RWPE1 (cell line): ENCODE results near the gene EPC1.
"Not testable (repeated sequence)": the region's sequence is repeated elsewhere in the genome, so short reads cannot be mapped to it uniquely, and the experiment has no call there.

ENCODE experiments used
- CTCF ChIA-PET: fragments of 350-600 bp; sonication (Branson Sonifier 250); formaldehyde crosslinking; extraction: SDS; loops from one replicate; lab custom pipeline; 2021; lab: Yijun Ruan, JAX
- POLR2A ChIA-PET: fragments of 400-600 bp; formaldehyde crosslinking; extraction: SDS; loops from one replicate; lab custom pipeline; 2020; ENCODE audit warnings: antibody characterized with exemption; ENCODE audit not compliant: low non-redundant PET; lab: Yijun Ruan, JAX
- DNase-seq: peaks from one replicate; pipeline ENCODE4 v3.0.0; 2012; ENCODE audit warnings: low spot score
- H3K27ac ChIP-seq: fragments of 450-650 bp; 2 replicates; pipeline ENCODE4 v1.5.1; 2017
- CTCF ChIP-seq: fragments of 450-650 bp; conservative IDR thresholded peaks from 2 replicates; pipeline ENCODE4 v1.5.1; 2017; ENCODE audit warnings: low read depth, mild to moderate bottlenecking

The EPC1 gene

GRCh38 chr10:32229170-32229569 lies 117.8 kb downstream of the EPC1 start:
- no peak for TF ChIP-seq CTCF
- no peak for DNase-seq
- ChIA-PET CTCF (interaction anchor here (0.7 kb wide), 1 partner anchor 96 kb away, joined by 3 read pairs; no protein-coding TSS in a partner anchor), POLR2A (no interaction called here)
- H3K27ac ChIP-seq = no peak overlapping the region

GRCh38 chr10:32227802-32228201 lies 119.2 kb downstream of the EPC1 start:
- H3K27ac ChIP-seq = no peak overlapping the region
- ChIA-PET POLR2A (no interaction called here), CTCF (no interaction called here)
- DNase-seq = no peak
- no peak for TF ChIP-seq CTCF

- no peak overlapping the region for H3K27ac ChIP-seq
- CTCF ChIA-PET = no interaction called here
- TF ChIP-seq CTCF = no peak
- POLR2A ChIA-PET = no interaction called here
- DNase-seq = no peak
Observed at GRCh38 chr10:32226624-32227023, 120.3 kb downstream of the EPC1 start.

DNA sequence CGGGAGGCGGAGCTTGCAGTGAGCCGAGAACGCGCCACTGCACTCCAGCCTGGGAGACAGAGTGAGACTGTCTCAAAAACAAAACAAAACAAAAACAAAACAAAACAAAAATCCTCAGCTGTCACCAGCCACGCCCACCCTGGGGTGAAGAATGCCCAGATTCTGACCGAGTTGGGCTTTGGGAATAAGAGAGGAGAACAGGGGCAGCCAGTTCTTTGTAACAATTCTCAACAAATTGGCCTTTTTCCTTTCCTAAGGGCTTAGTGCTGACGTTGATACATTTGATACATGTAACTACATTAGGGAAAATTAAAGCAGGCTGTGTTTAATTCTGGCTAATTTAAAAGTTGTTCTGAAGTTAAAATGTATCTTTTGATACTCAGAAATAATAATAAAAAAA lies 121.0 kb downstream of the EPC1 start:
- CTCF ChIA-PET = no interaction called here
- POLR2A ChIA-PET = no interaction called here
- no peak overlapping the region for H3K27ac ChIP-seq
- no peak for DNase-seq
- no peak for TF ChIP-seq CTCF

DNA sequence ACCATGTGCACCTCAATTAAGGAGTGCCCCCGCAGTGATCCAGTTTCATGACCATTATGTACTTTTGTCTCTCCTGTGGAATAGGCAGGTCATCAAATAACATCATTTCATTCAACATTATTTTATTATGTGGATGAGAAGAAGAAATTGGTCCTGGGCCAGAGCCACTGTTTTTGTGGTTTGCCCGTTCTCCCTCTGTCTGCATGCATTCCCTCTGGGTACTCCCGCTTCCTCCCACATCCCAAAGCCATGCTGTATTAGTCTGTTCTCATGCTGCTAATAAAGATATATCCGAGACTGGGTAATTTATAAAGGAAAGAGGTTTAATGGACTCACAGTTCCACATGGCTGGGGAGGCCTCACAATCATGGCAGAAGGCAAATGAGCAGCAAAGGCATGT lies 124.6 kb downstream of the EPC1 start:
- DNase-seq, POLR2A ChIA-PET, H3K27ac ChIP-seq: not testable (repeated sequence)
- CTCF ChIA-PET = interaction anchor here (0.7 kb wide), 1 partner anchor 441 kb away, joined by 5 read pairs; no protein-coding TSS in a partner anchor

GRCh38 chr10:32219156-32219555 lies 127.8 kb downstream of the EPC1 start:
- H3K27ac ChIP-seq, DNase-seq, POLR2A ChIA-PET, CTCF ChIA-PET: not testable (repeated sequence)

DNA sequence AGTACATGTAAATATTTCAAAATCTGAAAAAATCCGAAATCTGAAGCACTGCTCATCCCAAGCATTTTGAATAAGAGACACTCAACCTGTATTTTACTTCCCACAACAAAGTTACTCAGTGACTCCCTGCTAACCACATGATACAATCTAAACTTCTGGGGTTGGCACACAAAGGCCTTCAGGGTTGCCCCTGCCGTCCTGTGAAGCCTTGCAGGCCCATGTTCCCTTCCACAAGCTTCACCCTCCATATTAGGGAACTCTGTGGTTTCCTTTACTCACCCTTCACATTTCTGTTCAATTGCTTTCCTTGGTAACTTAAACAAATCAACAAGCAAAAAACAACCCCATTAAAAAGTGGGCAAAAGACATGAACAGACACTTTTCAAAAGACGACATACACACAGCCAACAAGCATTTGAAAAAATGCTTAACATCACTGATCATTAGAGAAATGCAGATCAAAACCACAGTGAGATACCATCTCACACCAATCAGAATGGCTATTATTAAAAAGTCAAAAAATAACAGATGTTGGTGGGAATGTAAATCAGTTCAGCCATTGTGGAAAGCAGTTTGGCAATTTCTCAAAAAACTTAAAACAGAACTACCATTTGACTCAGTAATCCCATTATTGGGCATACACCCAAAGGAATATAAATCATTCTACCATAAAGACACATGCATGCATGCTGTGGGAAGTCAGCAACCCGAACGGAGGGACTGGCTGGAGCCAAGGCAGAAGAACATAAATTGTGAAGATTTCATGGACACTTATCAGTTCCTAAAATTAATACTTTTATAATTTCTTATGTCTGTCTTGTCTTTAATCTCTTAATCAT lies 128.5 kb downstream of the EPC1 start:
- POLR2A ChIA-PET, DNase-seq, H3K27ac ChIP-seq, CTCF ChIA-PET: not testable (repeated sequence)
